GM18907 (cell line): ENCODE results near the gene RBBP5.

Experiments
- ATAC-seq: cut with Tn5 transposase; IDR thresholded peaks from one replicate; pipeline ENCODE4 v1.9.1; 2021; ENCODE audit warnings: mild to moderate bottlenecking, moderate library complexity; ENCODE audit not compliant: unreplicated experiment

RBBP5 gene

DNA sequence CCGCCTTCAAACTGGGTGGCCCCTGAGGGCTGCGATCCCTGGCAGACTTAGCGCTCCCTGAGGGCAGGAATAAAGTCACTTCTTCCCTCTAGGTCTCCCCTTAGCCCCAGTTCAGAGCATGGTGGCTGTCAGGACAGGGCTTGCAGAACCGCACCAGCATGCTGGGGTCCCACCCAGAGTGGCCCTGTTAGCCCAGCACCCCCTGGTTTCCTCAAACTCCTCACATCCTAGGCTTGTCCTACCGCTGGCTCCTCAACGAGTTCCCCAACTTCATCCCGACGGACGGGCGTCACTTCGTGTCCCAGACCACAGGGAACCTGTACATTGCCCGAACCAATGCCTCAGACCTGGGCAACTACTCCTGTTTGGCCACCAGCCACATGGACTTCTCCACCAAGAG, 62.9 kb downstream of the RBBP5 start:
- no peak for ATAC-seq

DNA sequence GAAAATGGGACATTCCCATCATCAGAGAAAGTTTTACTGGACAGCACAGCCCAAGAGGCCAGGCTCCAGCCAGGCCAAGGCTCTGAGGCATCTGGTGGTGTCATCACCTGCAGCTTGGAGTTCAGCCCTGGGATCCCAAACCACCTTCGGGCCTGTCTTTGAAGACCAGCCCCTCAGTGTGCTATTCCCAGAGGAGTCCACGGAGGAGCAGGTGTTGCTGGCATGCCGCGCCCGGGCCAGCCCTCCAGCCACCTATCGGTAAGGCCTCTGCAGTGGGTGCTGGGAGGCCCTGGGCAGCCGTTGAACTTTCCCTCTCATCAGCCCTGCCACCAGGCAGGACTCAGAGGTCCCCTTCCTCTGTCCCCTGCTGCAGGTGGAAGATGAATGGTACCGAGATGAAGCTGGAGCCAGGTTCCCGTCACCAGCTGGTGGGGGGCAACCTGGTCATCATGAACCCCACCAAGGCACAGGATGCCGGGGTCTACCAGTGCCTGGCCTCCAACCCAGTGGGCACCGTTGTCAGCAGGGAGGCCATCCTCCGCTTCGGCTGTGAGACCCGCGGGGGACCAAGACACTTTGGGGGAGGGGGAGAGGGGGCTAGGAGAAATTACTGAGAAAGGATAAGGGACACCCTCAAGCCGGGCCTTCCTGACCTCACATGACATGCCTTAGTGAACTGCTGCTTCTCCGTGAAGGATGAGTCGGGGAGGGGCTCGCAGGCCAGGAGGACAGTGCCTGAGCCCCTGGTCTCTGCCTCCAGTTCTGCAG, 63.8 kb downstream of the RBBP5 start:
- no peak for ATAC-seq

DNA sequence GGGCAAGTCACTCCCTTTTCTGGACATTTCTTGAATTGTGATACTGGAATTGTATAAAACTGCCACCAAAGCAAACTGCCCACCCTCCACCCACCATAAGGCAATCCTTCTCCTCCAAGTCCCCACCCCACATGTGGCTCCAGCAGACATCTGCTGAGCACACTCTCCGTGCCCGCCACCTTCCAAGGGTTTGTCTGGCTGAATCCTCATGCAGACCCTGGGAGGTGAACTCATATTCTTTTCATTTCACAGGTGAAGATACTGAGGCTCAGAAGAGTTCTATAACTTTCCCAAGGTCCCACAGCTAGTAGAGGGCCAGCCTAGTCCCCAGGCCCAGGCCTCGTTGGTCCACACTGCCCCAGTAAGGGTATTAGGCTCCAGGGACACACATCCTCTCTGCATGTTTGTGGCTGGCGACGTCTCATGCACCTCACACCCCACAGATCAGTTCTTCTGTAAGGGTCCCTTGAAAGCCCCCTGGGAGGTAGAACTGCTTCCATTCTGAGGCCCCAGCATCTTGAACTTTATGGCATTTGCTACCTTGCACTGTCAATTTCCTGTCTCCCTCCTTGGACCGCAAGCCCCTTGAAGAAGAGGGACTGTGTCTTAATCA, 64.7 kb downstream of the RBBP5 start:
- ATAC-seq: no peak

DNA sequence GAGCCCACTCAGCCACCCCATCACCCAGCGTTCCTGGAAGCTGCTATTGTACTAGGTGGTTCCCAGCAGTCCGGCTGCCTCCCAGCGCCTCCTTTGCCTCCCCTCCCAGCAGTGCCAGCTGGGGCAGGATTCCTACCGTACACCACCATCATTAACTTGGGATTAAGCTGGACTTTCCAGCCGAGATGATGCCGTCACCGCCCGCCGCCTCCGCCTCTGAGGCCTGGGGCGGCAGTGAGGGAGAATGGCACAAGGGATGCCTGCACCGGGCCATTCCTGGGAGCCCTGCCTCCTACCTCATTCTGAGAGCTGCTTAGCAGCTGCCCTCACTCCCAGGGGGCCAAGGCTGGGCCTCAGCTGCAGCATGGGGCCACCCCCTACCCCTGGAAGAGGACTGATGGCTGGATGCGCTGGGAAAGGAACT, 65.6 kb downstream of the RBBP5 start:
- ATAC-seq: no peak

DNA sequence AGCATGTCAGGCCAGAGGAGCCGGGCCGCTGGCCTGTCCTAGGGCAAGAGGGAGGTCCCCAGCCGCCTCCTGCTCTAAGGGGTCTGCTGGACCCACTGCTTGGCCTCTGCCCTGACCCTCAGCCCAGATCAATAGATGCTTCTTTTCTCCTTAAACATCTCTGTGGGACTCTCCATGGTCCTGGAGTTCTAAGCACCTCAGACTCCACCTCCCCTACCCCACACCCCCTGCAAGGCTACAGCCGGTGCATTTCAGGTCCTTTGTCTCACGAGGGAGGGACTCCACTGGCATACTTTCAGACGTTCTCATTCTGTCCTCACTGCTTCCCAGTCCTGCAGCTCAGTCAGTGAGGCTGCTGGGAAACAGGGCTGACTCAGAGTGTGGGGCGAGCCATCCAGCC, 67.8 kb downstream of the RBBP5 start:
- ATAC-seq: no peak

DNA sequence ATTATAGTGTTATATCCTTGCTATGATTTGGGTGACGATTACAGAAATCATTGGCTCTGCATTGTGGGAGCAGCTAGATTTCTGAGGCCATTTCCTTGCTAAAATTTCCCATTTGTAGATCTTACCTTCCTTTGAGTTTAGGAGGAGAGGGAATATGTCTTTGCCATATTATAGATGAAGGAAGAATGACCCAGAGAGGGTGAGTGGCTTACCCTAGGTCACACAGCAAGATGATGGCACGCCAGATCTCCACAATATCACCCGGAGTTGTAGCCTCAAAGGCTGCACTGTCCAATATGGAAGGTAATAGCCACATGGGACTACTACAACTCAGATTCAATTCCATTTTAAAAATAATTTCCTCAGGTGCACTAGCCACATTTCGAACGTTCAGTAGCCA, 68.5 kb downstream of the RBBP5 start:
- ATAC-seq: no peak

DNA sequence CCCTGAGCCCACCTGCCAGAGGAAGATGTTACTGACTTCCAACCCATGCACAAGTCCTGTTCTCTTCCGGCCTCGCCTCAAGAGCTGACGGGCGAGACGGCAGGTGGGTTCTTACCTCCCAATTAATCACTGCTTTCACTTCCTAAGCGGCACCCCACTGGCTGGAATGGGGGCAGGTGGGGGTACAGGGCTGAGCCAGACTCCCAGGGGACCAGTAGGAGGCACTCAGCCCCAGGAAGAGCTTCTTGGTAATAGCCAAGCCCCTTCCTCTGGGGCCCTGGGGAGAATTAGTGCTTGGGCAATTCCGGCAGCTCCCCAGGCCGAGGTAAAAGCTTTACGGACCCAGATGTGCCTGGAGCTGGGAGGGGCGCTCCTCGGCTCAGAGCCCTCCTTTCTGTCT, 69.1 kb downstream of the RBBP5 start:
- no peak for ATAC-seq

DNA sequence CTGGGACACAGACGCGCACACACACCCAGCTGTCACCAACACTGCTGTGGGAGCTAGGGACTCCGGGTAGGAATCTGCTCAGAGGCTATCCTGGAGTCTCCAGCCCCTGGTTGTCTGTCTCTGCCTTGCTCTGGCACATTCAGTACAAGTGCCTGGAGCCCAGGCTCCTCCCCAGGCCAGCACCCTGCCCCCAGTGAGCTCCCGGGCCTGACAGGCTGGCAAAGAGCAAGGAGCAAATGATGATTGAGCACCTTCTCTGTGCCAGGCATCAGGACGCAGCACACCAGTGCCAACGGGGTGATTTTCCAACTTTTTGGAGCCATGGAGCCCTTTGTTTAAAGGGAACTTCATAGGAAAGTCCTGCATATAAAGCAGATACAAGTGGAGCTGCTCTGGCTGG, 72.3 kb downstream of the RBBP5 start:
- ATAC-seq: no peak

DNA sequence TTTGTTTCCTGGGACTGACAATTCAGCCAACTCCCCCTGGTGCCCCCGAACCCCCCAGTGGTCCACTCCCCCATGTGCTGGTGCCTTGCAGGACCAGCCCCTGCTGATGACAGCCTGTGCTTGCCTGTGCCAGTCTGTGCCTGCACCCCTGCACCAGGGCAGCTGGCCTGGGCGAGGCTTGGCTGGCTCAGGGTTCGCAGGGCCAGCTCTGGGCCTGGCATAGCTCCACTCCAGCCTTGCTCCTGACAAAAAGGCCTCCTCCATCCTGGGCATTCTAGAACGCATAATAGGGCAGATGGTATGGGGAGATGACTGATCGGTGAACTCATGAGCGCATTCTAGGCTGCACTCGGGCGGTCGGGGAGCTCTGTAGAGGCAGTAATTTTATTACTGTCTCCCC, 73.4 kb downstream of the RBBP5 start:
- no peak for ATAC-seq

DNA sequence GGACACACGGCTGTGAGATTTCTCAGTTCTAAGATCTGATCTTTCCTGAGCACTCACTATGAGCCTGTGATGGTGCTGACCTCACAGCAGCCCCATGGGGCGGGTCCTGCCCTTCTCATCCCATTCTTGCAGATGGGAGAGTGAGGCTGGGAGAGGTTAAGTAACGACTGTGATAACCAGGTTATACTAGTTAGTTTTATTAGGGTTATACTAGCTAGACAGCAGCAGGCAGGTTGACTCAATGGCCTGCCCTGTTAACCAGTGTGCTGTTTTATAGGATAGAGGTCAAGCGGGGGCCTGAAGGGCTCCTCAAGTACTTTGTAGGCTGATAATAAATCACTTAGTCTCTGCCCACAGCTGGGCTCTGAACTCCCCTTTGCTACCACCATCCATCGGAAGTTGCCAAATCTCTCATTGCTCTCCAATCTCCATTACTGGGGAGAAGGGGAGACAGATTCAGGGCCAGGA, 74.0 kb downstream of the RBBP5 start:
- no peak for ATAC-seq

DNA sequence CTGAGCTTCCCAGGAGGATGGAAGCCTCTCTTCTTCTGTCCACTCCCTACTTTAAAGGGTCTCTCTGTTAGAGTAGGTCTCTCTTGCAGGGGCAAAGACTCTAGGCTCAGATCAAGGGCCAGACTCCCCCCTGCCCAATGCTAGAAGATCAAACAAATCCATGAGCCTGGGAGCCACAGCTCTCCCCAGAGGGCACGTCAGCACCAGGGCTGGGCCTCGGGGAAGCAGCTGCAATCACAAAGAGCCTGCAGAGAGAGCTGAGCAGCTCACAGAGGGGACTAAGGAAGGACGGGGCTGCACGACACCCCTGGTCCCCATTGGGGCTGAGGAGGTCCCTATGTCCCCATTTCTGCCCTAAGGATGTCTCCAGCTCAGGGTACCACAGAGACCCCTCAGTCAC, 74.9 kb downstream of the RBBP5 start:
- no peak for ATAC-seq

DNA sequence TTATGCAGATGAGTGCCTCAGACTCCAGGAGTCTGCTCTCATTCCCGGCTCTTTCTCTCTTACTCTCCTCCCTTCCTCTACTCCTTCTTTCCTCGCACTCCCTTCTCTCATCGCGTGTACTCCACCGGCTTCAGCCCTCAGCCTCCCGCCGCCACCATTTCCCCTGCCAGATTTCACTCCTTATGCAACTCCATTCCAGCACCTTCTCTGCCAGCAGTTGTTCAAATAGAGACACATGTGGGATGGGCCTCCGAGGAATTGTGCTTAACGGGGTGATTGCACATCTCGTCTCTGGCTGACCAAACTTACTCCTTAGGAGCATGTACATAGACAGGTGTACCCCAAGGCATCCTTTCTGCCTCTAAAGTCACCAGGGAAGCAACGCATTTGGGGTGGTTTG, 76.6 kb downstream of the RBBP5 start:
- ATAC-seq: no peak

DNA sequence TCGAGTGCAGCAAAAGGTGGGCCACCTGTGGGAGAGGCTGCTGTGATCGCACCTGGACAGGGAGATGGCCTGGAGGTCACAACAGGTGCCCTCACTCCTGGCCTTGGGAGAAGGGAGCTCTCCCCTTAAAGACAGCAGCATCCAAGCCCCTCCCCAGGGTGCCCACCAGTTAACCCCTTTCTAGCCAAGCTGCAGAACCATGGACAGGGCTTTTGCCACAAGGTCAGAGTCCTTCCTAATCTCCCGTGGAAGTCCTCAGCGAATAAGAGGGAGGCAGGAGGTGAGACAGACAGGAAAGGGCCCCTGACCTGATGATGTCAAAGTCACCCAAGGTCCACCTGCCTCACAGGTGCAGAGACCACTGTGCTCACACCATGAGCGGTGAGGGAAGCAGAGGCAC, 77.0 kb downstream of the RBBP5 start:
- ATAC-seq: no peak

DNA sequence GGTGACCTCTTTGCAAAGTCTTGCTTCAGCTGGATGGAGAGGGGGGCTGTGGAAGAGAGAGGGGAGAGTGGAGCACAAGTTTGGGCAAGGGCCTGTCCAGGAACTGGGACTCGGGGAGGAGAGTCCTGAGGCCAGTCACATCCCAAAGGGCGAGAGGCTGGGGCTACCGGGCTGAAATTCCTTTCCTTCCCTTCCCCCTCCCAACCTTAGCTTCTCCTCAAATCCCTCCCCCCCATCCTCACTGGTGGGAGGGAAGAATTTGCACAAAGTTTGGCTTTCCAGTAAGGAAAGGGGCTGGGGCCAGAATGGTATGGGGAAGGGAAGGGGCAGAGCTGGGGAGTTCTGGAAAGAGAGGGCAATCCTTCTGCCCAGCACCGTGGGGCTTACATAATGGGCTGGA, 77.9 kb downstream of the RBBP5 start:
- ATAC-seq: no peak

DNA sequence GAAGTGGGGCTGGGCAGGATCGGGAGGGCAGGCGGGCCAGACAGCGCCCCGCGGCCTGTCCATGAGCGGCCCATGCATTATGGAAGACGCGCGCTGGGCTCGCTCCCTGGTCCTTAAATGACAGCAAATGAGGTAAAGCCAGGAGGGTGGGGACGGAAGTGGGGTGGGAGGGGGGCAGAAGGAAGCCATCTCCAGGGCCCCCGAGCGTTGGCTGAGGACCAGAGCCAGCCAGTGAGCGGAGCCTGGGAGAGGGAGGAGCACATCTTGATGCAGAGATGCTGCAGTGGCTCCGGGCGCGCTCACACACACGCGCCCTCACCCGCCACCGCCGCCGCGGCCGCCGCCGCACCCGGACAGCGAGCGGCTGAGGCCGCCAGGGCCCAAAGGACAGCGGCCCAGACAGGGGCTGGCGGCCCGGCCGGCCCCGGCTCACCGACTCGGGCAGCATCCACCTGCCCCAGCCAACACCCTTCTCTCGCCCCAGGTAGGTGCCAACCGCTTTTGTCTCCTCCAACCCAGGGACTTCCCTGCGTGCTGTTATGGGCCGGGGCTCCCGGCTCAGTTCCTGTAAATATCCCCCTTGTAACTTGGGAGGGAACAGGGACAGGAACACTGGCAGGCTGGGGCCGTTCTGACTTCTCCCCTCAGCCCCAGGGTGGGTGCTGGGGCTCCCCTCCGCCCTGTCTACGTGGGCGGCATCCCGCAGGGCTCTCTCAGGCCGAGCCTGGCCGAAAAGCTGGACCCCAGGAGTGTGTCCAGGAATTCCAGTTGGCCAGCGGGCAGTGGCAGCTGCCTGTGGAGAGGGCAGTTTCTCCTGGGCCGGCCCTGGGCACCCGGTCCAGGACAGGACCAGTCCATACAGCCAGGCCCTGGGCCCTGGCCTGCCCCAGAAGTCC, 78.6 kb downstream of the RBBP5 start, which contains the start of gene CNTN2:
TSS of gene CNTN2 (plus strand) at position 302 of the 896 bp plus-strand sequence. CDS start 9,974 bp downstream, outside the sequence.
- ATAC-seq: no peak

DNA sequence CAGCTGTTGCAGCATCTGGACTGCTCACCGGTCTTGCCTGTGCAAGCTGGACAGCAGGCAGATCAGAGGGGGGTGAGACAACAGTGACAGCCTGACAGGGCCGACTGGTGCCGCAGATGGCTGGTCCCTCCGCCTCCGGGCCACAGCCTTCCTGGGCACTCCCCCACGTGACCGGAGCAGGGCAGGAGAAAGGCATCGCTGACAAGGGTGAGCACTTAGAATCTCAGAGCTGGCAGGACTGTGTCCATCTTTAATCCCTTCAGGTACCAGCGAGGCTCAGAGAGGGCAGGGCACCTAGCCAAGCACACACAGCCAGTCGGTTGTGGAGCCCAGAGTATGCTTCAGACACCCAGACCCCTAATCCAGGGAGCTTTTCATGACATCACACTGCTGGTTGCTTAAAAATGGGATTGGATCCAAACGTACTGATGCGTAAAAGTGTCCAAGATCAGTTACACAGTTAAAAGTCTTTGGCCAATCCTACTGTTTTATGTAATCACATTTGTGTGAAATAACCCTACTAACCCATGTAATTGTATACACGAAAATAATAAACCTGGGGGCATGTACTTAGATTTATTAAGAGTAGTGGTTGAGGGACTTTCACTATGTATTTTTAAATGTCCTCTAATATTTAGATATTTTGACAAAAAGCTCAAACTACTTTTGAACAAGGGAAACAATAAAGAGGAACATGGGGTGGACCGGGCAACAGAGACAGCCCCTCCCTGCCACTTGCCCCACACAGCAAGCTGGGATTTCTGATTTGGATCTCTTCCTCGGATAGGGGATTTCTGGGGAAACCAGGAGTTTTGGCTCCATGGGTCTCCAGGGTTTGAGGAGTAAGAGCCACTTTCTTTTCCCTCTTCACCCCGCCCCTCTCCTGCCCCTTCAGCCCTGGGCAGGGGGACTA, 79.5 kb downstream of the RBBP5 start:
- ATAC-seq: no peak

DNA sequence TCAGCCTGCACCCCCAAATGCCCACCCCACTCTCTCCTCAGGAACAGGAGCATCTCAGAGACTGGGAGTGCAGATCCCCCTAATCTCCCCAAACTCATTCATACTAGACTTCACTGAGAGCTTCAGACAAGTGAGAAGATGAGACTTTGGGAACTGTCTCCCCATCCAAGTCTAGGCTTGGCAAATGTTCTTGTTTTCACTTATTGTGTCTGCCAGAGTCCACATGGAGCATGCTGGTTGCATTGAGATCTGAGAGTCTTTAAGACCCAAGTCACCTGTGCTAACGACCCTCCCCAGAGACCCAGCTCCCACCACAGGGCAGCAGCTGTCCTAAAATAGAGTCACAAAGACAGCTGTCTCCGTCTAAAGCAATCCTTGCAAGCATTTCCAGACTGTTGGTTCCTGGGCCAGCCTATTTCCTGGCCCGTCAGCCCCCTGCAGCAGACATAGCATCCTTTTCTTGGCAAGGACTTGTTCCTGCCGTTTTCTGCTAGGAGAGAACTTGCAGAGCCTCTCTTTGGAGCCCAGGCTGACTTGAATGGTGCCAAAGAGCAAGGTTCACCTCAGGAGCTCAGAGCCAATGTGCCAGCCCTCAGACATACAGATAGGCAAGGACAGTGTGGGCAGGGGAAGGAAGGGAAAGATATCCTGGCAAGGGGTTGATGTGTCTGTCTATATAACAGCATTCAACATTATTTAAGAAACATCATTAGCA, 80.6 kb downstream of the RBBP5 start:
- no peak for ATAC-seq

DNA sequence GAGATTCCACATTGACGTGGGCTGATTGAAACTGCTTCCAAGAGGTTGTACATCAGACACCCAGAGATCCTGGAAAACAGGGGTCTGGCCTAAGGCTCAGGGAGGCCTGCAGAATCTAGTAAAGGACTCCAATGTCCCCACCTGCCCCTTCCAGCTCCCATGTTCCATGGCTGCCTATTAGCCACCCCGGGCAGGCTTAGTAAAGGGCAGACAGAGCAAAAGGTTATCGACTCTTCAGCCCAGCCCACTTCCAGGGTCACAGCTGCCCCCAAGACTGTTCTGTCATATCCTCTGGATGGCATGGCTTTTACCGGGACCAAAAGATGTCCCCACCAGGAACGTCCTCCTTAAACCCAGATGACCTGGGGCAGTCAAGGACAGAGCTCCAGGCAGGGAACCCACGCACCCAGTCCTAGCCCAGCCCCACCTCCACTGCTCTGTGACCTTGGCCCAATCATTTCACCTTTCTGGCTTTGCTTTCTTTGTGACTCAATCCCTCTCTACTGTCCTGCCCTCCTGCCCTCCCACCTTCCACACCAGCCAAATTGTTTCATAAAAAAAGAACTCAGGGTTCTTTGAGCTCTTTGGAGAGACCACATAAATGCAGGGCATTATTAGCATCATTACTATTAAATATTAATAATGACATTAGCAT, 83.5 kb downstream of the RBBP5 start:
- no peak for ATAC-seq

DNA sequence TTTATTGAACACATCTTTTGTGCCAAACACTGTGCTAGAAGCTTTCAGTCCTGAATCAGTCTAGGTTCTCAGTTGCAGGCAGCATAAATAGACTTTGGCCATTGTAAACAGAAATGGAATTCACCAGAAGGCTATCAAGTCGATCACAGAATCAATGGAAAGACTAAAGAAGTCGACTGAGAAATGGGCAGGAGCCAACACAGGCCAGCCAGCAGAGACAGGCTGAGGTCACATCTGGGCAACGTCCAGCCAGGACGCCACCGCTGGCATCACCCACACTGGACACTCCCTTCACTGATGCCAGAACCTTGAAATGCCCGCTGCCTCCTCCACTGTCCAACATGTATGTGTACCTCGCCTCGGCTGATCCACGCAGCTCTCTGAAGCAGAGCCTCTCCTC, 84.2 kb downstream of the RBBP5 start:
- no peak for ATAC-seq
